ENCODE data around the gene OGFR.
A peak's percentile ranks its signal among the peaks of the same experiment; 100 is the strongest.

Gene OGFR

DNA sequence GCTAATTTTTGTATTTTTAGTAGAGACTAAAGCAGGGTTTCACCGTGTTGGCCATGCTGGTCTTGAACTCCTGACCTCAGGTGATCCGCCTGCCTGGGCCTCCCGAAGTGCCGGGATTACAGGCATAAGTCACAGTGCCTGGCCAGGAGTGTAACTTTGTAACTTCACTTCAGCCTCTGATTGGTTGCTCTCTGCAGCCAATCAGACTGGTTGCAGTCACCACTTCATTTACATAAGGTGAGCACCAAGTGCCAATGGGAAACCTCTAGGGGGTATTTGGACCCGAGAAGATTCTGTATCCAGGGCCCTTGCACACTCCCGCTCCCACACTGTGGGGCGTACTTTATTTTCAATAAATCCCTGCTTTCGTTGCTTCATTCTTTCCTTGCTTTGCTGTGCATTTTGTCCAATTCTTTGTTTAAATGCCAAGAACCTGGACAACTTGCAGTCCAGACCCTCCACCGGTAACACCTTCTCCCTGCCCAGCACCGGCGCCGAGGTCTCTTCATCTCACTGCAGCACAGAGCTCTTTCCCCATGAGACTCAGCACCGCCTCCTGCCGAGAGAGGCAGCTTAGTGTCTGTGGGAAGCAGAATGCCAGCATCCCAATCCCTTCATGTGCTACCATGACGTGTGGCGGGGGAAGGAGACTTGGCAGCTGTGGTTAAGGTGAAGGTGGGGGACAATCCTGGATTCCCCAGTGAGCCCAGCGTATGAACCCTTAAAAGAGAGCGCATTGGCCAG, 22.3 kb upstream of the OGFR start:
- no peak for DNase-seq
- TF ChIP-seq GATA1 (IDR thresholded peaks at IDR 0.05; ENCODE audit: low read depth, low read length) (no peak), POLR2A (IDR thresholded peaks at IDR 0.05; ENCODE audit: low read length) (no peak)

DNA sequence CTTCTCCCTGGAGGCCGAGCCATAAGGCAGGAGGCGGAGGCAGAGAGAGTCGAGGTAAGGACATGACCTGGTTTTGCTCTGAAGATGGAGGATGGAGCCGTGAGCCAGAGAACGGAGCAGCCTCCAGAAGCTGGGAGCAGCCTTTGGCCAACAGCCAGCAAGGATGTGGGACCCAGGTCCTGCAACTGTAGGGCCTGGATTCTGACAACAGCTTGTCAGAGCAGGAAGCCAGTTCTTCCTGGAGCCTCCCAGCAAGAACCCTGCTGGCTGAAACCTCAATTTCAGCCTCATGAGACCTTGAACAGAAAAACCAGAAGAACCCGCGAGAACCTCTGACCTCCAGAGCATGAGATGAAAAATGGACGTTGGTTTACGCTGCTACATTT, 21.7 kb upstream of the OGFR start:
- no peak for DNase-seq
- TF ChIP-seq POLR2A (IDR thresholded peaks at IDR 0.05; ENCODE audit: low read length), result no peak

DNA sequence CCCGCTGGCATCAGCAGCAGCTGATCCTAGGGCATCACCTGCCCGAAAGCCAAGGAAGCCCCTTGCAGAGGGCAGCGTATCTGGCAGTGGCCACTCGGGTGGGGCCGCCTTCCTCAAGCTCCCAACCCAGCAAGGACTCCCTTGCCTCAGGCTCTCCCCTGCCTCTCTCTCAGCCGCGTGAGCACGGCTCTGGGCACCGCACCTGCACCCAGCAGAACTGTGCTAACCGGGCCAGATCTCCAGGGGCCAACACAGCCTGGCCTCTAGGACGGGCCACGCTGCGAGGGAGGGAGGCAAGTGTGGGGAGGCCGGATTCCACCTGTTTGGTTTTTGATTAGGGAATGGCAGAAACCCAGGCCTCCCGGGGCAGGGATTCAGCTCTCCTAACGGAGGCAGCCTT, 20.1 kb upstream of the OGFR start:
- DNase-seq, result no peak
- TF ChIP-seq POLR2A (IDR thresholded peaks at IDR 0.05; ENCODE audit: low read length), result no peak
- no peak for TF ChIP-seq GATA1 (IDR thresholded peaks at IDR 0.05; ENCODE audit: low read depth, low read length)

DNA sequence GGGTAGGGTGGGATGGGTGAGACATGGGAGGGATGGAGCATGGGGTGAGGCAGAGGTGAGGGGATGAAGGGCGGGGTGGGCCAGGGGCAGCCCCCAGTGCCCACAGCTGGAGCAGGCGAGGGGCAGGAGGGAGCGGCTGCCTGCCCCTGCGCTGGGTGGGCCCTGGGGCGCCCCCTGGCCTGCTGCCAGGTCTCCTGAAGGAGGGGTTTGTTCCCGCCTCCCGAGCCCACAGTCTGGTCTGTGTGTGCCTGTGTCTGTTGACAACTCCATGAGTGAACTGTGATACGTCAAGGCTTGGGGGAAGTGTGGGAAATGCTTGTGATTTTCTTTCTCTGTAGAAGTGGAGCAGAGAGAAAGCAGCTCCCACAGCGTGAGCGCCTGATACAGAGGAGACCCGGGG, 19.2 kb upstream of the OGFR start:
- TF ChIP-seq POLR2A (IDR thresholded peaks at IDR 0.05; ENCODE audit: low read length) (no peak), GATA1 (IDR thresholded peaks at IDR 0.05; ENCODE audit: low read depth, low read length) (no peak)
- DNase-seq, result no peak

DNA sequence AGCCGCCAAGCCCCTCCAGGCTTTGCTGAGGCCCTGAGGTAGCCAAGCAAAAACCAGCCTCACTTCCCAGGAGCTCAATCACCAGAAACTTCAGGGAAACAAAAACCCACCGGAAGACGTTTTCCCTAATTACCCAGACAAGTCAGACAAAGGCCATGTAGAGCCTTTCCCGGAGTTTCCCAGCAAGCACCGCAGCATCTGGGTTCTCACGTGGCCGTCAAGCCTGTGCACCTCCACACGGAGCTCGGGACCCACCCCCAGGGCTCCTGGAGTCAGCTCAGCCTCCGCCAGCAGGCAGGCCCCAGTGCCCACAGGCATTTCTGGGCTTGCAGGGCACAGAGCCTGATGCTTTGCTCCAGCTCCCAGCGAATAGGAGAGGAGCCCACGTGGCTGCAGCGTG, 18.5 kb upstream of the OGFR start:
- no peak for DNase-seq
- no peak for TF ChIP-seq POLR2A (IDR thresholded peaks at IDR 0.05; ENCODE audit: low read length)

DNA sequence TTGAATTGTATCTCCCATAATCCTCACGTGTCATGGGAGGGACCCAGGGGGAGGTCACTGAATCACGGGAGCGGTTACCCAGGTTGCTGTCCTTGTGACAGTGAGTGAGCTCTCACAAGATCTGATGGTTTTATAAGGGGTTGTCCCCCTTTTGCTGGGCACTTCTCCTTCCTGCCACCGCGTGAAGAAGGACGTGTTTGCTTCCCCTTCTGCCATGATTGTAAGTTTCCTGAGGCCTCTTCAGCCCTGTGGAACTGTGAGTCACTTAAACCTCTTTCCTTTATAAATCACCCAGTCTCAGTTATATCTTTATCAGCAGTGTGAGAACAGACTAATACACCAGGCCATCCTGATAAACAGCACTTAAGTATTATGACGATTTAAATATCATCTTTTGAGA, 17.3 kb upstream of the OGFR start:
- DNase-seq, result no peak
- TF ChIP-seq POLR2A (IDR thresholded peaks at IDR 0.05; ENCODE audit: low read length) (no peak), GATA1 (IDR thresholded peaks at IDR 0.05; ENCODE audit: low read depth, low read length) (no peak)

DNA sequence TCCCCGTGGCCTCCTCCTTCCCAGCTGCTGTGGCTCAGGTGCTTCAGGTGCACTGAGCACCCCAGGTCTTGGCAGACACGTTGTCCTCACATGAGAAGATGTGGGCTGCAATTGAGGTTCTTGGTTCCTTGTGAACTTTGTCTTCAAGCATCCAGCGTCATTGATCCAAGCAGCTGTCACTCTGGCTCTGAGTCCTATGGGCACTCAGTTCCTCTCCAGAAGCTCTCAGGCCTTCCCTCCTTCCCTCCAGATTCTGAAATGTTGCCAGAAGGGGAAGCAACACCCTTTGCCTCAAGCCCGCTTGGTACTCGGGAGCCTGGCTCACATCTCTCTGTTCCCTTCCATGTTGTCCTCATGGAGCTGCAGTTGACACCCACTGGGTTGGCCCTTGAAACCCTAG, 16.8 kb upstream of the OGFR start:
- no peak for TF ChIP-seq GATA1 (IDR thresholded peaks at IDR 0.05; ENCODE audit: low read depth, low read length)
- TF ChIP-seq POLR2A (IDR thresholded peaks at IDR 0.05; ENCODE audit: low read length), result no peak

DNA sequence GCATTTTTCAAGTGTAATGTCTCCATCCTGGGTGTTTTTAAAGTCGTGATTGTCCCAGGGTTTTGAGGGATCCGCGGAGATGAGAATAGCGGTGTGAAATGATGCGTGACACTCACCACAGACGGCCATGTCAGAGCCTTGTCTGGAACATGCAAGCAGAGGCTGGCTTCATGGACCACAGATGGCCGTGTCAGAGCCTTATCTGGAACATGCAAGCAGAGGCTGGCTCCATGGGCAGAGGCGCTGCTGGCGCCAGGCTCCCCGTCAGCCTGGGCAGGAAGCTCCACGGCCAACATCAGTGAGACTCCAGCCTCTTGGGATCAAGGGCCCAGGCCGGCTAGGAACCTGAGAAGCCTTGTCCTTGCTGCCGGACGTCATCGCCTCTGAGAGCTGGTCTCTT, 16.0 kb upstream of the OGFR start:
- TF ChIP-seq POLR2A (IDR thresholded peaks at IDR 0.05; ENCODE audit: low read length) (no peak), GATA1 (IDR thresholded peaks at IDR 0.05; ENCODE audit: low read depth, low read length) (no peak)
- peak in 1 of 2 experiments; percentile 30 for DNase-seq

More for the DNA sequence above, 16.8 kb upstream of the OGFR start:
- DNase-seq, result no peak

DNA sequence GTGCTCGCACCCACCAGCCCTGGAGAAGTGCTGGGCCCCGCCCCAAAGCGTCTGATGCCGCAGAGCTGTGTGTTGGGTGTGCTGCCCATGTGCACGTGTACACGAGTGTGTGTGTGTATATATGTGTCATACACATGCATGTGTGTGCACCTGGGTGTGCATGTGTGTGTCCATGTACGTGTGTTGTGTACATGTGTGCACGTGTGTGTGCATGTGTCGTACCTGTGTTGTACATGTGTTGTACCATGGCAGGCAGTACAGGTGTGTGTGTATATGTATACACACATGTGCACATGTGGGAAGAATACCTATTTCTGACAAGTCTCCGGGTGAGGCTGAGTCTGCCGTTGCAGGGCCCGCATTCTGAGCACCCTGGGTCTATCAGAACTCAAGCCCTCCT, 14.6 kb upstream of the OGFR start:
- no peak for TF ChIP-seq GATA1 (IDR thresholded peaks at IDR 0.05; ENCODE audit: low read depth, low read length)
- no peak for TF ChIP-seq POLR2A (IDR thresholded peaks at IDR 0.05; ENCODE audit: low read length)
- DNase-seq, result no peak

DNA sequence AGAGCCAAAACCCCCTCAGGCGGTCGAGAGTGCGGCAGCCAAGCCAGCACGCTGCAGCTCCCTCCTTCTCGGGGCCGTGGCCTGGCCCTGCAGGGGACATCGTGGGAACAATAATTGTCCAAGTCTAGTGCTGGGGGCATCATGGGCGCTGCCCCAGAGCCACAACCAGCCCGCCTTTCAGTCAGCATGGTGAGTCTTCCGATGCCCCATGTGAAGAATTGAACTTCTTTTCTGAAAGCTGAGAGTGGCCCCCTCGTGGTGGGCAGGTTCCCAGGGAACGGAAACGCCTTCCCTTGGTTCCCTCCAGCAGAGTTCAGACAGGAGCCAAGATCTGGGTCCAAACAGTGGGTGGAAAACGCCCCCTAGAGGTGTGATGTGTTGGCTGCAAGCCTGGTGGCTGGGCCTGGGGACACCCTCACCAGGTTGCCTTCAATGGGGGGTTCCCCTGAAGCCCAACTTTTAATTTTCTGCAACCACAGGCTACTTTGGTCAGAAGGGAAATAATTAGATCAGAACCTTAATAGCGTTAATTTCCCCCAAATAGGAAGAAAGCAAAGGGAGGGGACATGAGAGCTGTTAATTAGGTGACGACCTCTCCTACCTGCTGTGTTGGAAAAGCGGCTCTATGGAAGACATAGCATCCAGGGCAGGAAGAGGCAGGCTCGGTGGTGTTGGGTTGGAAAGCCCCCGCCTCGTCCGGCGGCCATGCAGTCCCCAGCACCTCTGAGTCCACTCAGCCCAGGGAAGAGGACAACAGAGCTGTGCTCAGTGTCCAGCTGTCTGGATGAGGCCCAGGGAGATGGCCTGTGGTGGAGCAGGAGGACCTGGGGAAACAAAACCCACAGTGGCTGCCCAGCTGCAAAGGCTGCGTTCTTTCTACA, 13.1 kb upstream of the OGFR start:
- DNase-seq, result peak; percentile 84 to 85
- TF ChIP-seq POLR2A (IDR thresholded peaks at IDR 0.05; ENCODE audit: low read length), result no peak
- TF ChIP-seq GATA1 (IDR thresholded peaks at IDR 0.05; ENCODE audit: low read depth, low read length), result no peak

DNA sequence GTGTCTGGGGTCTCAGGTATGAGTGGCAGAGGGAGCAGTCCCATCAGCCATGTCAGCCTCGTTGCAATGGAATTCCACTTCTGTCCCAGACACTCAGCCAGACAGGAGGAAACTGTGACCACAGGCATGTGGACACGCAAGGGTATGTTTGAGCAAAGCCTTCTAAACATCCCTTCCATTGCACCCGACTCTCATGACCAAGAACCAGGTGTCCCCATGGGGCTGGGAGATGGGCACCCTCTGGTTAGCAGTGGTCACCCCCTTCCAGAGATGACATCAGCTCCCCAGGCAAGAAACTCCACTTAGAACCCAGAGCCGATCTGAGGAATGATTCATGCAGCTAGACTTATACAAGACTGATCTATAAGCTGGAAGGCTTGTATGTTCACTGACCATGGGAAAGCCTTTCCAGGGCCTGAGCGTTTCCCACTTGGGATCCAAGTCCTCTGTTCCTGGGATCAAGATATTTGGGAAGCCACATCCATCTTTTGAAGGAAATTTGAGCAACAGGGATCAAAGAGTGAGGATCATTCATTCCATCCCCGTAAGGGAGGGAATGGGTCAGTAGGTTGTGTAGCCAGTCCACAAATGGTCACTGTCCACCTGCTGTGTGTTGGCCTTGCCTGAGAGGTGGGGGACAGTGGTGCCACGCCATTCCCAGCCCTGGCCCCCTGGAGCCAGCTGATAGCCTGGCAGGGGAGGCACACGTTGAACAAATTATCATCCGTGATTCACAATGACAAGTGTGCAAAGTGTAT, 12.3 kb upstream of the OGFR start:
- no peak for TF ChIP-seq GATA1 (IDR thresholded peaks at IDR 0.05; ENCODE audit: low read depth, low read length)
- TF ChIP-seq POLR2A (IDR thresholded peaks at IDR 0.05; ENCODE audit: low read length), result no peak
- DNase-seq, result no peak

DNA sequence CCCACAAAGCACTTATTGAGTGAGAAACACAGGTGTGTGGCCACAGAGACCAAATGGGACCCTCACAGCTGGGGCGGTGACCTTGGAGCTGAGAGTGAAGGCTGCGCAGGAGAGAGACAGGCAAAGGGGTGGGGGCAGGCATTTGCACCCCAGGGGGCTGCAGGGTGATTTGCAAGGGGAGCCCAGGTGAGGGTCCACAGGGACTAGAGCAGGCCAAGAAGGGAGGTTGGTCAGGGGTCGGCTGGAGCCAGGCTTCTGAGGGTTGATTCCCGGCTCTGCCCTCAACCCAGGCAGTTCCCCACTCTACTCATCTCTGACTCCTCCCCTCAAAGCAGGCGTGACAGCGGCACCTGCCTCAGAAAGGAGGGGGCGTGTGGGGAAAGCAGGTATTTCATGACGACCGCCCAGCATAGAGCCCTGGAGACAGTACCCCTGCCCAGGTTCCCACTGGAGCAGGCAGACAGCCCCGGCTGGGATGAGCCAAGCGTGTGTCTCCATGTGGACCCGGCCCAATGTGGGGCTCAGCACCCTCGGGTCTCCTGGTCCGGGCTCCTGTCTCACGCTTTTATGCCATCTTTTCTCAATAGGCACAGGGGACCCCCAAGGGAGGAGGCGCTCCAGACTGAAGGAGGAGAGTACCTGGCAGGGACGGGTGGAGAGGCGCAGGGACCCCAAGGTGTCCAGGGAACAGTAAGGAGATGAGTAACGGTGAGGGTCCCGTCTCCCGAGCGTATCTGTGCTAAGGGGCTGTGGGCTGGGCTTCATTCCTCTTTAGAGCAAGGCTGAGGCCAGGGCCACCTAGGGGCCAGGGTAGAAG, 11.5 kb upstream of the OGFR start:
- DNase-seq, result no peak
- TF ChIP-seq POLR2A (IDR thresholded peaks at IDR 0.05; ENCODE audit: low read length), result no peak
- TF ChIP-seq GATA1 (IDR thresholded peaks at IDR 0.05; ENCODE audit: low read depth, low read length), result no peak

DNA sequence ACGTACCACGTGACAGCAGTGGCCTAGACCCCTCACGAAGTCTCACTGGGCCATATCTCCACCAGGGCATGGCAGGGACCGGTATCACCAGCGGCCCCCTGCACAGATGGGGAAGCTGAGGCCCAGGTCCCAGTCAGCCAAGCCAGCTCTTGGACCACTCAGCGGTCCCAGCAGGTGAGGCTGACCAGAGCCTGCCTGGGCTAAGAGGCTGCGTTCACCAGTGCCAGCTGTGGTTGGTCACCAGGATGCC, 11.0 kb upstream of the OGFR start:
- TF ChIP-seq GATA1 (IDR thresholded peaks at IDR 0.05; ENCODE audit: low read depth, low read length) (no peak), POLR2A (IDR thresholded peaks at IDR 0.05; ENCODE audit: low read length) (no peak)
- DNase-seq, result no peak

Data from erythroblast (primary cell).